K562 (cell line): Measurements from ENCODE around the gene EPHA10. TPM values are rescaled to one million over a fixed set of nuclear protein-coding genes. Genes with fewer than 3 reads are reported as not detected.

Experiments
- ATAC-seq: fragments of 200-7000 bp; cut with Tn5 transposase; 3 replicates; pipeline ENCODE4 v1.9.1; 2020; ENCODE audit warnings: moderate library complexity
- BruUV-seq: library from RNA; stranded (reverse); fragments of 400-500 nt; replicated peaks from 2 replicates; lab custom pipeline; 2021; lab: Mats Ljungman, UMichigan
- CTCF ChIA-PET: fragments of 300-600 bp; formaldehyde crosslinking; extraction: SDS; loops from one replicate; lab custom pipeline; 2021; ENCODE audit warnings: low intra/inter-chr PET ratio; lab: Yijun Ruan, JAX
- POLR2A ChIA-PET: fragments of 300-600, 350-650 bp; sonication (Branson Sonifier 250); formaldehyde crosslinking; extraction: SDS; loops from one replicate; lab custom pipeline; 2021; ENCODE audit warnings: antibody characterized with exemption, inconsistent platforms; lab: Yijun Ruan, JAX
- DNase-seq, 4 experiments: peaks; one replicate each; pipeline versions ENCODE4 v3.0.0 to v3.0.0-alpha.2; 2011 to 2018; ENCODE audit warnings: low spot score in 3 of 4, mixed read lengths in 3 of 4; ENCODE audit errors: extremely low read depth in 1 of 4
- FAIRE-seq: peaks from 2 replicates; lab custom pipeline; 2011; peaks lifted over from hg19 to GRCh38; lab: Jason Lieb, UNC
- H2AFZ ChIP-seq: 2 replicates; pipeline ENCODE4 v1.6.0; 2011; ENCODE audit warnings: low read depth, low read length, control low read depth, inconsistent platforms
- H3K27ac ChIP-seq: fragments of 200-600 bp; 3 replicates; pipeline ENCODE4 v1.8.0; 2011; ENCODE audit warnings: low read depth, mild to moderate bottlenecking, control low read depth, inconsistent platforms, low read length, moderate library complexity, mixed read lengths; ENCODE audit errors: extremely low read depth
- H3K27me3 ChIP-seq, 2 experiments: fragments of 300-600 bp in 1 of 2; 2 replicates in 1 of 2; 3 replicates in 1 of 2; pipeline versions ENCODE4 v1.6.0 to v1.8.0; 2011; ENCODE audit warnings: inconsistent platforms in 2 of 2, low read length in 2 of 2, mild to moderate bottlenecking in 1 of 2, mixed read lengths in 1 of 2, moderate library complexity in 1 of 2; ENCODE audit not compliant: control insufficient read depth in 2 of 2, insufficient read depth in 2 of 2
- H3K36me3 ChIP-seq: fragments of 300-600 bp; 3 replicates; pipeline ENCODE4 v1.8.0; 2011; ENCODE audit warnings: mild to moderate bottlenecking, low read length, inconsistent platforms; ENCODE audit not compliant: control insufficient read depth, insufficient read depth
- H3K4me1 ChIP-seq, 2 experiments: fragments of 200-600 bp in 1 of 2; replicated peaks in 1 of 2; 2 replicates in 1 of 2; 3 replicates in 1 of 2; pipeline versions ENCODE4 v1.5.1 to v1.8.0; 2011; ENCODE audit warnings: inconsistent platforms in 2 of 2, low read length in 2 of 2, mild to moderate bottlenecking in 1 of 2, mixed read lengths in 1 of 2, moderate library complexity in 1 of 2; ENCODE audit not compliant: control insufficient read depth in 2 of 2, insufficient read depth in 2 of 2
- H3K4me2 ChIP-seq: 2 replicates; pipeline ENCODE4 v1.6.1; 2011; ENCODE audit warnings: low read length, control low read depth, inconsistent platforms, mixed read lengths; ENCODE audit not compliant: insufficient read depth
- H3K4me3 ChIP-seq: fragments of 200-600 bp; sonication (generic), shearing (Covaris generic); 2 replicates; pipeline ENCODE4 v1.5.1; 2016; ENCODE audit warnings: control low read depth, inconsistent platforms
- H3K79me2 ChIP-seq: fragments of 200-600 bp; 3 replicates; pipeline ENCODE4 v1.8.0; 2011; ENCODE audit warnings: low read length, inconsistent platforms; ENCODE audit not compliant: control insufficient read depth, insufficient read depth
- H3K9ac ChIP-seq, 2 experiments: 2 replicates each; pipeline versions ENCODE4 v1.6.0 to v1.6.1; 2011; ENCODE audit warnings: low read depth in 2 of 2, low read length in 2 of 2, control low read depth in 1 of 2, inconsistent platforms in 1 of 2, mild to moderate bottlenecking in 1 of 2, mixed read lengths in 1 of 2; ENCODE audit not compliant: insufficient read depth in 1 of 2
- H3K9me1 ChIP-seq: one replicate; pipeline ENCODE4 v1.6.0; 2011; ENCODE audit warnings: inconsistent platforms, mild to moderate bottlenecking, low read length, moderate library complexity; ENCODE audit not compliant: control insufficient read depth, insufficient read depth
- H3K9me3 ChIP-seq: replicated peaks from 2 replicates; pipeline ENCODE4 v1.5.1; 2011; ENCODE audit warnings: low read depth, low read length, inconsistent platforms; ENCODE audit not compliant: control insufficient read depth, insufficient read depth
- H4K20me1 ChIP-seq: replicated peaks from 2 replicates; pipeline ENCODE4 v1.6.1; 2011; ENCODE audit warnings: low read length, inconsistent platforms, mixed read lengths; ENCODE audit not compliant: control insufficient read depth, insufficient read depth
- EP400 ChIP-seq: fragments of 450-650 bp; IDR thresholded peaks from 2 replicates; pipeline ENCODE4 v1.6.1; 2017; ENCODE audit warnings: antibody characterized with exemption, mild to moderate bottlenecking, moderate library complexity
- ESRRA ChIP-seq: fragments of 450-650 bp; IDR thresholded peaks from 2 replicates; pipeline ENCODE4 v1.6.1; 2014; ENCODE audit warnings: low read depth, mild to moderate bottlenecking, moderate library complexity, borderline replicate concordance
- GMEB1 ChIP-seq: fragments of 250-450 bp; sonication (Bioruptor Pico); IDR thresholded peaks from 2 replicates; pipeline ENCODE4 v1.4.0; 2020; ENCODE audit warnings: mild to moderate bottlenecking
- HDAC8 ChIP-seq: fragments of 450-650 bp; IDR thresholded peaks from 2 replicates; pipeline ENCODE4 v1.6.1; 2016; ENCODE audit warnings: mild to moderate bottlenecking, missing genetic modification characterization, moderate library complexity, missing compliant biosample characterization
- HNRNPL ChIP-seq: fragments of 200-400 bp; formaldehyde crosslinking; IDR thresholded peaks from 2 replicates; pipeline ENCODE4 v1.6.1; 2017; ENCODE audit warnings: low read depth, mild to moderate bottlenecking, low read length
- IRF2 ChIP-seq: sonication (generic); formaldehyde crosslinking; IDR thresholded peaks from 2 replicates; pipeline ENCODE4 v1.8.1; 2022; ENCODE audit warnings: mild to moderate bottlenecking, missing genetic modification reagents
- MCM7 ChIP-seq, 2 experiments: fragments of 450-650 bp; IDR thresholded peaks; 2 replicates each; pipeline ENCODE4 v1.6.1; 2016 to 2018
- MTA1 ChIP-seq: fragments of 450-650 bp; IDR thresholded peaks from 2 replicates; pipeline ENCODE4 v1.6.1; 2017; ENCODE audit warnings: borderline replicate concordance
- UBTF ChIP-seq, 2 experiments: IDR thresholded peaks; 2 replicates each; pipeline ENCODE4 v1.6.1; 2012; ENCODE audit warnings: improper control_type of control experiment in 2 of 2, low read depth in 2 of 2, low read length in 2 of 2, borderline replicate concordance in 1 of 2
- ZFPM2 ChIP-seq: fragments of 250-450 bp; sonication (Bioruptor Pico); IDR thresholded peaks from 2 replicates; pipeline ENCODE4 v1.5.1; 2022; ENCODE audit warnings: mild to moderate bottlenecking
- WGBS: fragments of 100-300 bp; shearing (Covaris generic); methylation state at CpG from one replicate; pipeline ENCODE4 v1.1.6; 2016; ENCODE audit warnings: low coverage, mixed read lengths; ENCODE audit not compliant: insufficient coverage; ENCODE audit errors: missing lambda C conversion rate; 5-methylcytosine and 5-hydroxymethylcytosine counted together
- in situ Hi-C: fragments of 300-500 bp; cut with MboI; formaldehyde crosslinking; loops from 4 replicates; pipeline ENCODE4 v1.15.0; 2018; ENCODE audit warnings: inconsistent platforms, mixed read lengths
- intact Hi-C: fragments of 100-400 bp; cut with micrococcal nuclease; formaldehyde crosslinking; loops from 2 replicates; pipeline ENCODE4 v1.14.2; 2022
- polyA plus RNA-seq, 8 experiments: library from polyadenylated mRNA; depleted of rRNA in 4 of 8; stranded (reverse) in 5 of 8; unstranded in 3 of 8; fragments of >200 nt; fragmentation: Nextera tagmentation in 2 of 8; fragmentation: Illumina TruSeq in 1 of 8; extraction: Ambion mirVana in 2 of 8; extraction: Trizol in 1 of 8; gene quantifications; 2 replicates each; pipeline versions ENCODE4 v1.2.1 to v1.2.3, GENCODE V29; 2011 to 2014; ENCODE audit warnings: inconsistent platforms in 1 of 8, missing spikeins in 1 of 8
- total RNA-seq, 7 experiments: library from RNA; depleted of rRNA in 6 of 7; stranded (reverse); fragments of >200 nt in 6 of 7; fragmentation: Illumina TruSeq in 2 of 7; extraction: Trizol in 2 of 7; gene quantifications; 2 replicates each; pipeline versions ENCODE4 v1.2.1 to v1.2.3, GENCODE V29; 2011 to 2021; ENCODE audit warnings: low replicate concordance in 1 of 7

Gene EPHA10
- total and polyA plus RNA-seq, 9 of the 15 experiments (the other 6 are each of a cell fraction or from before 2014, with no cell fraction given), result 0.03 TPM; not detected in 8

GRCh38 chr1:37722181-37723071 is 42.5 kb downstream of the EPHA10 start:
- TF ChIP-seq ESRRA (peak; percentile 91), EP400 (no peak)
- H3K4me1 ChIP-seq, result peaks cover 6 to 38% of the 10 kb centered on the region in 2 experiments
- H3K9me3 ChIP-seq, result no peaks in the 10 kb centered on the region
- H2AFZ ChIP-seq, result no peak overlapping the region
- H3K36me3 ChIP-seq, result no peaks in the 10 kb centered on the region
- WGBS, result 24% methylated on average over 14 of the region's 14 CpGs
- no peak overlapping the region for H3K9ac ChIP-seq
- FAIRE-seq (no peak), ATAC-seq (no peak), DNase-seq (no peak)
- H3K79me2 ChIP-seq, result no peaks in the 10 kb centered on the region
- BruUV-seq, result no TSS peak
- H3K27me3 ChIP-seq, result peaks cover 30 to 61% of the 10 kb centered on the region in 2 experiments; a peak in 4 of 5 replicates
- H4K20me1 ChIP-seq, result peaks cover 10% of the 10 kb centered on the region
- intact Hi-C loops (no loop called here), in situ Hi-C loops (no loop called here)
- ChIA-PET CTCF (no interaction called here), POLR2A (interaction anchor here (0.6 to 1.4 kb wide), 5 partner anchors 11 to 32 kb away, joined by 3 to 5 read pairs (median 4); a partner anchor contains a TSS)
- no peak overlapping the region for H3K27ac ChIP-seq
- H3K4me3 ChIP-seq, result no peak overlapping the region
- no peaks in the 10 kb centered on the region for H3K9me1 ChIP-seq
- no peak overlapping the region for H3K4me2 ChIP-seq

GRCh38 chr1:37721565-37721964 is 43.4 kb downstream of the EPHA10 start:
- intact Hi-C loops (no loop called here), in situ Hi-C loops (no loop called here)
- Histone ChIP-seq H3K9me1 (no peaks in the 10 kb centered on the region), H2AFZ (no peak overlapping the region), H3K36me3 (no peaks in the 10 kb centered on the region), H3K9ac (0 out of 4 replicates have a peak overlapping the region, but pooled peaks of 1 of the 2 experiments have one; percentile 58), H4K20me1 (peaks cover 10% of the 10 kb centered on the region), H3K4me2 (no peak overlapping the region), H3K27ac (no peak overlapping the region), H3K27me3 (peaks cover 30 to 60% of the 10 kb centered on the region in 2 experiments; a peak in 4 of 5 replicates), H3K4me3 (no peak overlapping the region), H3K4me1 (peaks cover 6 to 34% of the 10 kb centered on the region in 2 experiments), H3K79me2 (no peaks in the 10 kb centered on the region), H3K9me3 (no peaks in the 10 kb centered on the region)
- ChIA-PET POLR2A (interaction anchor here (0.6 to 1.4 kb wide), 3 partner anchors 10 to 14 kb away, joined by 3 to 4 read pairs (median 4); no protein-coding TSS in a partner anchor), CTCF (no interaction called here)
- peak; percentile 47 for ATAC-seq
- 25% methylated on average over 19 of the region's 19 CpGs for WGBS
- no peak for DNase-seq
- BruUV-seq, result no TSS peak
- FAIRE-seq, result no peak
- TF ChIP-seq MTA1, result no peak
- no peak for TF ChIP-seq HDAC8
- no peak for TF ChIP-seq ESRRA
- TF ChIP-seq MCM7 (IDR thresholded peaks at IDR 0.05), result no peak
- peak in 1 of 2 experiments; percentile 63; a peak in 1 of 4 replicates for TF ChIP-seq UBTF (IDR thresholded peaks at IDR 0.05; ENCODE audit: borderline replicate concordance in 1 of 2, low read depth in 2 of 2, low read length in 2 of 2)
- no peak for TF ChIP-seq GMEB1 (CRISPR knock-in tag)
- TF ChIP-seq IRF2, result no peak
- TF ChIP-seq HNRNPL, result no peak
- no peak for TF ChIP-seq ZFPM2 (CRISPR knock-in tag)
